ENCODE results near the gene FZD8. TPM values are rescaled to one million over a fixed set of nuclear protein-coding genes. Genes with fewer than 3 reads are reported as not detected.

FZD8 gene
- total RNA-seq, 1 experiment from 2014 or later, result 13.8 TPM

GRCh38 chr10:35691522-35692236 lies 49.6 kb upstream of the FZD8 start:
- no peak overlapping the region for H4K5ac ChIP-seq (ENCODE audit: insufficient read length, low read depth, low read length)
- no peak overlapping the region for H3K4ac ChIP-seq (ENCODE audit: low read depth, low read length)
- H4K20me1 ChIP-seq (ENCODE audit: control insufficient read depth, insufficient read depth, insufficient read length), result no peaks in the 10 kb centered on the region
- Mint-ChIP-seq H3K9me3 (no peaks in the 10 kb centered on the region; a peak in 1 of 5 replicates), H3K36me3 (ENCODE audit: insufficient read depth in 1 of 3, low read depth in 3 of 3) (no peaks in the 10 kb centered on the region), H3K4me3 (peak overlapping the region; percentile 33 to 47; a peak in 4 of 5 replicates), H3K4me1 (peaks cover 59 to 72% of the 10 kb centered on the region in 2 experiments), H3K27ac (peak overlapping the region; percentile 14 to 87 (median 37); a peak in 4 of 7 replicates), H3K27me3 (ENCODE audit: low read depth) (peaks cover 10% of the 10 kb centered on the region)
- no peaks in the 10 kb centered on the region for H3K23me2 ChIP-seq (ENCODE audit: insufficient read length, low read depth, low read length, poor library complexity, severe bottlenecking)
- H2BK20ac ChIP-seq (ENCODE audit: low read depth, low read length, poor library complexity, severe bottlenecking), result no peak overlapping the region
- H2BK15ac ChIP-seq (ENCODE audit: low read depth, low read length), result no peak overlapping the region
- no peak overlapping the region for H3K14ac ChIP-seq (ENCODE audit: insufficient read depth, low read length)
- WGBS (ENCODE audit: extremely low coverage, insufficient read length, low lambda C conversion rate), result no CpG with 5 or more reads among the region's 12 CpGs
- no peak overlapping the region for H3K27ac ChIP-seq (ENCODE audit: insufficient read length, low read depth, low read length)
- H3K79me1 ChIP-seq (ENCODE audit: insufficient read depth, low read depth, low read length, poor library complexity, severe bottlenecking), result no peaks in the 10 kb centered on the region
- no peak overlapping the region for H2AFZ ChIP-seq (ENCODE audit: low read length)
- peaks cover 16% of the 10 kb centered on the region; the same call in 1 of the 2 replicates for H3K4me1 ChIP-seq (ENCODE audit: insufficient read depth, low read length)
- H2AK5ac ChIP-seq (ENCODE audit: insufficient read length, low read length), result no peak overlapping the region
- peak overlapping the region; percentile 7 for H3K4me2 ChIP-seq (ENCODE audit: insufficient read depth, insufficient read length, low read length)
- TF ChIP-seq, protein P1, sequence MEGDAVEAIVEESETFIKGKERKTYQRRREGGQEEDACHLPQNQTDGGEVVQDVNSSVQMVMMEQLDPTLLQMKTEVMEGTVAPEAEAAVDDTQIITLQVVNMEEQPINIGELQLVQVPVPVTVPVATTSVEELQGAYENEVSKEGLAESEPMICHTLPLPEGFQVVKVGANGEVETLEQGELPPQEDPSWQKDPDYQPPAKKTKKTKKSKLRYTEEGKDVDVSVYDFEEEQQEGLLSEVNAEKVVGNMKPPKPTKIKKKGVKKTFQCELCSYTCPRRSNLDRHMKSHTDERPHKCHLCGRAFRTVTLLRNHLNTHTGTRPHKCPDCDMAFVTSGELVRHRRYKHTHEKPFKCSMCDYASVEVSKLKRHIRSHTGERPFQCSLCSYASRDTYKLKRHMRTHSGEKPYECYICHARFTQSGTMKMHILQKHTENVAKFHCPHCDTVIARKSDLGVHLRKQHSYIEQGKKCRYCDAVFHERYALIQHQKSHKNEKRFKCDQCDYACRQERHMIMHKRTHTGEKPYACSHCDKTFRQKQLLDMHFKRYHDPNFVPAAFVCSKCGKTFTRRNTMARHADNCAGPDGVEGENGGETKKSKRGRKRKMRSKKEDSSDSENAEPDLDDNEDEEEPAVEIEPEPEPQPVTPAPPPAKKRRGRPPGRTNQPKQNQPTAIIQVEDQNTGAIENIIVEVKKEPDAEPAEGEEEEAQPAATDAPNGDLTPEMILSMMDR (conservative IDR thresholded peaks at IDR 0.05), result no peak
- DNase-seq, result no peak
- no peak overlapping the region for H2BK5ac ChIP-seq (ENCODE audit: insufficient read length, low read length)
- H3K9me3 ChIP-seq (ENCODE audit: control insufficient read depth, low read depth, low read length), result no peaks in the 10 kb centered on the region
- no peaks in the 10 kb centered on the region for H3K79me2 ChIP-seq (ENCODE audit: insufficient read depth, low read length)
- H3K27me3 ChIP-seq (ENCODE audit: insufficient read depth, low read length), result no peaks in the 10 kb centered on the region
- no peak overlapping the region for H3K9ac ChIP-seq (ENCODE audit: extremely low read depth, insufficient read length, low read length)
- no peak overlapping the region for H3K18ac ChIP-seq (ENCODE audit: insufficient read length, low read depth, low read length)
- H4K8ac ChIP-seq (replicated peaks; ENCODE audit: insufficient read length, low read depth, low read length), result no peak overlapping the region
- H2BK12ac ChIP-seq (ENCODE audit: insufficient read length, low read depth, low read length), result no peak overlapping the region
- H2BK120ac ChIP-seq (ENCODE audit: low read depth, low read length, poor library complexity, severe bottlenecking), result no peak overlapping the region
- H3K56ac ChIP-seq (ENCODE audit: insufficient read length, low read depth, low read length), result no peak overlapping the region
- H4K91ac ChIP-seq (ENCODE audit: insufficient read length, low read depth, low read length), result no peak overlapping the region
- no peak overlapping the region for H3T11ph ChIP-seq (ENCODE audit: low read length)
- no peak overlapping the region for H3K23ac ChIP-seq (ENCODE audit: insufficient read length, low read depth, low read length)

Measured in H9 (cell line).